Measurements from ENCODE around the gene CCNF. TPM values are rescaled to one million over a fixed set of nuclear protein-coding genes. Genes with fewer than 3 reads are reported as not detected.

Gene CCNF
- total and polyA plus RNA-seq, 2 of the 4 experiments (the other 2 are of a cell fraction): 8.2 to 20.1 TPM

DNA sequence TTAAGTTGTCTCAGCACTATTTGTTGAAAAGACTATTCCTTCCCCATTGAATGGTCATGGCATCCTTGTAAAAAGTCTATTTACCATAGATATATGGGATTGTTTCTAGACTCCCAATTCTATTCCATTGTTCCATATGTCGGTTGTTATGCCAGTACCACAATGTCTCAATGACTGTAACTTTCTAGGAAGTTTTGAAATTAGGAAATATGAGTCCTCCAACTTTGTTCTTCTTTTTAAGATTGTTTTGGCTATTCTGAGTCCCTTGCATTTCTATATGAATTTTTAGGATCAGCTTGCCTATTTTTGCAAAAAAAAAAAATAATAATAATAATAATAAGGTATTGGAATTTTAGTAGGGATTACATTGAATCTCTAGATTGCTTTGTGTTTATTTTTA is 45.7 kb upstream of the CCNF start:
- dilution Hi-C loops (cut with HindIII; ENCODE audit: low sequenced_read_pairs, unreplicated experiment): no loop called here
- no peak overlapping the region for H3K9ac ChIP-seq (ENCODE audit: low read depth, low read length)
- no peaks in the 10 kb centered on the region for H4K20me1 ChIP-seq (ENCODE audit: insufficient read depth, low read length)
- H3K4ac ChIP-seq (ENCODE audit: low read depth, low read length): no peak overlapping the region
- H3K18ac ChIP-seq (ENCODE audit: low read depth, low read length): no peak overlapping the region
- no peak overlapping the region for H2AK5ac ChIP-seq (ENCODE audit: low read depth, low read length)
- H3K9me3 ChIP-seq (ENCODE audit: control insufficient read depth, insufficient read depth, low read length): peaks cover under 1% of the 10 kb centered on the region; the same call in 1 of the 2 replicates
- H4K91ac ChIP-seq (ENCODE audit: insufficient read depth, low read depth, low read length): no peak overlapping the region
- ATAC-seq (ENCODE audit: low read depth) (no peak), DNase-seq (no peak)
- no peak overlapping the region for H4K8ac ChIP-seq (ENCODE audit: low read depth in 2 of 2, low read length in 2 of 2)
- no peak overlapping the region for H3K14ac ChIP-seq (replicated peaks; ENCODE audit: low read depth, low read length)
- H3K27me3 ChIP-seq (ENCODE audit: control insufficient read depth, insufficient read depth, low read length): peaks cover 15% of the 10 kb centered on the region
- H2AK9ac ChIP-seq (replicated peaks; ENCODE audit: low read depth, low read length, poor library complexity): no peak overlapping the region
- no peak overlapping the region for H2BK5ac ChIP-seq (ENCODE audit: low read depth, low read length, poor library complexity, severe bottlenecking)
- no peak overlapping the region for H3K56ac ChIP-seq (ENCODE audit: extremely low read depth, insufficient read depth, low read length)
- H3K79me1 ChIP-seq (ENCODE audit: low read depth in 1 of 2, low read length in 2 of 2): no peaks in the 10 kb centered on the region
- no CpG with 5 or more reads among the region's 1 CpG for WGBS, 2 experiments (ENCODE audit: extremely low coverage in 2 of 2, insufficient read length in 1 of 2)
- no peak overlapping the region for H2BK120ac ChIP-seq (ENCODE audit: low read depth, low read length)
- no peak overlapping the region for H2AFZ ChIP-seq (replicated peaks; ENCODE audit: low read length, poor library complexity)
- no TSS peak for BruUV-seq (replicated peaks)
- no peak overlapping the region for H3K23ac ChIP-seq (ENCODE audit: low read depth, low read length)
- no peak overlapping the region for H3K4me2 ChIP-seq (ENCODE audit: low read depth, low read length)
- H3K27ac ChIP-seq (ENCODE audit: insufficient read depth, low read length): no peak overlapping the region
- TF ChIP-seq POLR2A (IDR thresholded peaks at IDR 0.05; ENCODE audit: low read depth, low read length) (no peak), MAFK (IDR thresholded peaks at IDR 0.05; ENCODE audit: low read depth, low read length) (no peak), BHLHE40 (IDR thresholded peaks at IDR 0.05; ENCODE audit: low read depth, low read length) (no peak), CHD1 (IDR thresholded peaks at IDR 0.05; ENCODE audit: low read depth, low read length) (no peak)
- TF ChIP-seq, protein P1, sequence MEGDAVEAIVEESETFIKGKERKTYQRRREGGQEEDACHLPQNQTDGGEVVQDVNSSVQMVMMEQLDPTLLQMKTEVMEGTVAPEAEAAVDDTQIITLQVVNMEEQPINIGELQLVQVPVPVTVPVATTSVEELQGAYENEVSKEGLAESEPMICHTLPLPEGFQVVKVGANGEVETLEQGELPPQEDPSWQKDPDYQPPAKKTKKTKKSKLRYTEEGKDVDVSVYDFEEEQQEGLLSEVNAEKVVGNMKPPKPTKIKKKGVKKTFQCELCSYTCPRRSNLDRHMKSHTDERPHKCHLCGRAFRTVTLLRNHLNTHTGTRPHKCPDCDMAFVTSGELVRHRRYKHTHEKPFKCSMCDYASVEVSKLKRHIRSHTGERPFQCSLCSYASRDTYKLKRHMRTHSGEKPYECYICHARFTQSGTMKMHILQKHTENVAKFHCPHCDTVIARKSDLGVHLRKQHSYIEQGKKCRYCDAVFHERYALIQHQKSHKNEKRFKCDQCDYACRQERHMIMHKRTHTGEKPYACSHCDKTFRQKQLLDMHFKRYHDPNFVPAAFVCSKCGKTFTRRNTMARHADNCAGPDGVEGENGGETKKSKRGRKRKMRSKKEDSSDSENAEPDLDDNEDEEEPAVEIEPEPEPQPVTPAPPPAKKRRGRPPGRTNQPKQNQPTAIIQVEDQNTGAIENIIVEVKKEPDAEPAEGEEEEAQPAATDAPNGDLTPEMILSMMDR (conservative IDR thresholded peaks at IDR 0.05; ENCODE audit: low read depth, low read length): no peak
- no peak overlapping the region for H3K4me3 ChIP-seq (ENCODE audit: insufficient read depth, low read depth, low read length)
- no peaks in the 10 kb centered on the region for H3K9me1 ChIP-seq (ENCODE audit: insufficient read depth, low read length)
- no peak overlapping the region for H2BK20ac ChIP-seq (ENCODE audit: low read depth, low read length)
- CTCF ChIA-PET: interaction anchor here (0.7 kb wide), 1 partner anchor 52 kb away, joined by 3 read pairs; no protein-coding TSS in a partner anchor
- POLR2A ChIA-PET (ENCODE audit: unreplicated experiment): no interaction called here
- no peak overlapping the region for H2BK15ac ChIP-seq (ENCODE audit: low read depth, low read length)
- in situ Hi-C loops (cut with MboI; ENCODE audit: low sequenced_read_pairs): loop anchor here (25.0 kb wide), 1 partner anchor 496 kb away; no protein-coding TSS in a partner anchor
- H4K5ac ChIP-seq (ENCODE audit: low read depth, low read length): no peak overlapping the region
- intact Hi-C loops (cut with micrococcal nuclease): no loop called here
- H3K36me3 ChIP-seq (ENCODE audit: control insufficient read depth, insufficient read depth, low read length): no peaks in the 10 kb centered on the region
- H3K4me1 ChIP-seq (ENCODE audit: control insufficient read depth, insufficient read depth, low read length): 0 out of 2 replicates have a peak, but pooled peaks cover 3% of the 10 kb centered on the region

All from IMR-90 (cell line).